Peyer's patch (tissue), 4 donors: Measurements from ENCODE around the gene FAXDC2. TPM values are rescaled to one million over a fixed set of nuclear protein-coding genes. Genes with fewer than 3 reads are reported as not detected.
A peak's percentile ranks its signal among the peaks of the same experiment; 100 is the strongest.

Experiments used
- DNase-seq, 3 donors: peaks; one replicate each; pipeline ENCODE4 v3.0.0-alpha.2; 2017 to 2019
- H3K27ac ChIP-seq, 4 donors: fragments of 200-600 bp; sonication (generic); one replicate each; pipeline ENCODE4 v1.5.1; 2016 to 2019
- H3K27me3 ChIP-seq, 2 donors: fragments of 200-600 bp; sonication (generic); one replicate each; pipeline ENCODE4 v1.5.1; 2019
- H3K36me3 ChIP-seq, 3 donors: fragments of 200-600 bp; sonication (generic); one replicate each; pipeline ENCODE4 v1.5.1; 2016 to 2019
- H3K4me1 ChIP-seq, 4 donors: fragments of 200-600 bp; sonication (generic); one replicate each; pipeline ENCODE4 v1.5.1; 2016 to 2019
- H3K4me3 ChIP-seq, 4 donors: fragments of 200-600 bp; sonication (generic); 1 replicate in 3 of 4; 2 replicates in 1 of 4; pipeline ENCODE4 v1.5.1; 2016 to 2019; ENCODE audit warnings: mild to moderate bottlenecking in 1 of 4
- H3K9me3 ChIP-seq, 4 donors: fragments of 200-600 bp; sonication (generic); one replicate each; pipeline ENCODE4 v1.5.1; 2016 to 2019; ENCODE audit warnings: mild to moderate bottlenecking in 1 of 4
- POLR2A ChIP-seq, 2 donors: fragments of 450-650 bp; IDR thresholded peaks; one replicate each; pipeline ENCODE4 v1.5.1; 2017; ENCODE audit warnings: antibody characterized with exemption in 2 of 2, mild to moderate bottlenecking in 2 of 2, moderate library complexity in 2 of 2
- total RNA-seq, 4 donors: library from RNA; depleted of rRNA; stranded (reverse); fragments of >200 nt; gene quantifications; one replicate each; pipeline ENCODE4 v1.1.0, GENCODE V29; 2016
- TF ChIP-seq, protein P1 (sequence below), 6 experiments: fragments of 450-650 bp in 4 of 6; fragments of 200-600 bp in 2 of 6; sonication (generic) in 1 of 6; IDR thresholded peaks; one replicate each; pipeline ENCODE4 v1.5.1; 2017 to 2019; ENCODE audit warnings: antibody characterized with exemption in 6 of 6, mild to moderate bottlenecking in 3 of 6, moderate library complexity in 1 of 6

The FAXDC2 gene
- total RNA-seq, 4 donors from 2014 or later: 16.5 to 64.2 (median 42.3) TPM

GRCh38 chr5:154779105-154779504 lies 71.3 kb downstream of the FAXDC2 start:
- DNase-seq: peak in 1 of 3 donors; percentile 72
- H3K4me1 ChIP-seq: peaks cover 7 to 63% (median 26%) of the 10 kb centered on the region in 4 donors
- TF ChIP-seq, protein P1, sequence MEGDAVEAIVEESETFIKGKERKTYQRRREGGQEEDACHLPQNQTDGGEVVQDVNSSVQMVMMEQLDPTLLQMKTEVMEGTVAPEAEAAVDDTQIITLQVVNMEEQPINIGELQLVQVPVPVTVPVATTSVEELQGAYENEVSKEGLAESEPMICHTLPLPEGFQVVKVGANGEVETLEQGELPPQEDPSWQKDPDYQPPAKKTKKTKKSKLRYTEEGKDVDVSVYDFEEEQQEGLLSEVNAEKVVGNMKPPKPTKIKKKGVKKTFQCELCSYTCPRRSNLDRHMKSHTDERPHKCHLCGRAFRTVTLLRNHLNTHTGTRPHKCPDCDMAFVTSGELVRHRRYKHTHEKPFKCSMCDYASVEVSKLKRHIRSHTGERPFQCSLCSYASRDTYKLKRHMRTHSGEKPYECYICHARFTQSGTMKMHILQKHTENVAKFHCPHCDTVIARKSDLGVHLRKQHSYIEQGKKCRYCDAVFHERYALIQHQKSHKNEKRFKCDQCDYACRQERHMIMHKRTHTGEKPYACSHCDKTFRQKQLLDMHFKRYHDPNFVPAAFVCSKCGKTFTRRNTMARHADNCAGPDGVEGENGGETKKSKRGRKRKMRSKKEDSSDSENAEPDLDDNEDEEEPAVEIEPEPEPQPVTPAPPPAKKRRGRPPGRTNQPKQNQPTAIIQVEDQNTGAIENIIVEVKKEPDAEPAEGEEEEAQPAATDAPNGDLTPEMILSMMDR (IDR thresholded peaks at IDR 0.05): no peak
- no peak for TF ChIP-seq POLR2A (IDR thresholded peaks at IDR 0.05)
- no peaks in the 10 kb centered on the region for H3K9me3 ChIP-seq
- no peaks in the 10 kb centered on the region for H3K27me3 ChIP-seq
- H3K27ac ChIP-seq: peak overlapping the region in 1 of 4 donors; percentile 65
- no peak overlapping the region for H3K4me3 ChIP-seq
- H3K36me3 ChIP-seq: no peaks in the 10 kb centered on the region

- Histone ChIP-seq H3K9me3 (no peaks in the 10 kb centered on the region), H3K27ac (peak overlapping the region in 1 of 4 donors; percentile 65), H3K4me1 (peaks cover 7 to 61% (median 23%) of the 10 kb centered on the region in 4 donors), H3K27me3 (no peaks in the 10 kb centered on the region), H3K36me3 (no peaks in the 10 kb centered on the region), H3K4me3 (no peak overlapping the region)
- peak in 1 of 3 donors; percentile 38 for DNase-seq
- TF ChIP-seq, protein P1 (IDR thresholded peaks at IDR 0.05): no peak
- no peak for TF ChIP-seq POLR2A (IDR thresholded peaks at IDR 0.05)
Observed at GRCh38 chr5:154778534-154778933, 71.9 kb downstream of the FAXDC2 start.

DNA sequence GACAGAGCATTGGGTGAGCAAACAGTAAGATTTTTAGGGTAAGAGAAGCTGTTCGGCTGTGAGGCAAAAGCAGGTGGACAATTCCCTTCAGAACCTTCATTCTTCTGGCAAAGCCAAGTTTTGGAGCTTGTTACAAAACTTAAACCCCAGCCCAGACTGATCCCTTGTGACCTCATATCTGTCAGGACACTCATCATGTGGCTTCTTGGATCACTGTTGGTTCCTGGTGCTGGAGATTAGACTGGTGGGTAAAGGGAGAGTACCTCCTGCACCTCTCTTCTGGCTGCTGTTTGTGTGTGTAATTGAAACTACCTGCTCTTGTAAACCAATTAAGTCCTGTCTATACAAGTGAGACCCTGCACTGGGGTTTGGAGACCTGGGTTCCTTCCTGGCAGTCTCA lies 74.2 kb downstream of the FAXDC2 start:
- no peak for TF ChIP-seq POLR2A (IDR thresholded peaks at IDR 0.05)
- TF ChIP-seq, protein P1 (IDR thresholded peaks at IDR 0.05): no peak
- DNase-seq: peak in 1 of 3 donors; percentile 14
- Histone ChIP-seq H3K27ac (no peak overlapping the region), H3K4me1 (peaks cover 4 to 51% (median 12%) of the 10 kb centered on the region in 4 donors), H3K27me3 (no peaks in the 10 kb centered on the region), H3K9me3 (no peaks in the 10 kb centered on the region), H3K36me3 (no peaks in the 10 kb centered on the region), H3K4me3 (no peak overlapping the region)

- no peak overlapping the region for H3K27ac ChIP-seq
- H3K9me3 ChIP-seq: no peaks in the 10 kb centered on the region
- H3K36me3 ChIP-seq: no peaks in the 10 kb centered on the region
- peak in 1 of 3 donors; percentile 22 for DNase-seq
- TF ChIP-seq POLR2A (IDR thresholded peaks at IDR 0.05): no peak
- TF ChIP-seq, protein P1 (IDR thresholded peaks at IDR 0.05): no peak
- no peak overlapping the region for H3K4me3 ChIP-seq
- H3K27me3 ChIP-seq: no peaks in the 10 kb centered on the region
- H3K4me1 ChIP-seq: peaks cover 0 to 51% (median 12%) of the 10 kb centered on the region in 4 donors
Observed at GRCh38 chr5:154773326-154773725, 77.1 kb downstream of the FAXDC2 start.

DNA sequence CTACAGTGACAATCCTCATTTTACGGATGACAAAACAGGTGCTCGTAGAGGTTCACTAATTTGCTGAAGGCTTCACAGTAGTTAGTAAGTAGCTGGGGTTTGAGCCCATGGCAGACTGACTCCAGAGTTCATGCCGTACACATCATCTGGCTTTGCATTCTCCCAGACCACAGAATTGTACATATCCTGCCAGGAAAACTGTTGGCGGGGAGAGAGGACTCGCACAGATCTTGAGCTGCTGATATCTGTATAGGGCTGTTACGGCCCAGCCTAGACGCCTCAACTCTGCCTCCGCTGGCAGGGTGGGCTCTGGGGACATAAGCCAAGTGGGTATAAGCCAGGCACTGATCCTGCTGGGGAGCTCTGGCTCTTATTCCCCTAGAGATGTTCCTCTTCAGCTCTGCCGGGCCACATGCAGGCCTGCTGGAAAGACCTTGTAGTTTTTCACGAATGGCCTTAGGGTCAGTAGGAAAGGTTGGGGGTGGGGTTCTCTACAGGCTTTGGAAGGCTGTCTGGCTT lies 79.0 kb downstream of the FAXDC2 start:
- Histone ChIP-seq H3K9me3 (no peaks in the 10 kb centered on the region), H3K27me3 (no peaks in the 10 kb centered on the region), H3K36me3 (no peaks in the 10 kb centered on the region), H3K4me3 (no peak overlapping the region), H3K4me1 (peaks cover 0 to 50% (median 20%) of the 10 kb centered on the region in 4 donors), H3K27ac (peak overlapping the region in 3 of 4 donors; percentile 16 to 46 (median 29))
- TF ChIP-seq POLR2A (IDR thresholded peaks at IDR 0.05): no peak
- TF ChIP-seq, protein P1 (IDR thresholded peaks at IDR 0.05): no peak
- DNase-seq: no peak
